Trophoblast cell (in vitro differentiated cells and primary cell): ENCODE data around the gene OSCP1.
"Not testable (repeated sequence)": the region's sequence is repeated elsewhere in the genome, so short reads cannot be mapped to it uniquely, and the experiment has no call there.

ENCODE experiments used
- DNase-seq, 2 donors: peaks; one replicate each; pipeline ENCODE4 v3.0.0-alpha.2; 2016
- H2AFZ ChIP-seq: 2 replicates; pipeline ENCODE4 v1.6.1; 2013; ENCODE audit warnings: low read length, moderate library complexity, mild to moderate bottlenecking; ENCODE audit not compliant: insufficient read depth, poor library complexity
- H2AK5ac ChIP-seq: 2 replicates; pipeline ENCODE4 v1.6.1; 2013; ENCODE audit warnings: mild to moderate bottlenecking, low read length
- H2BK120ac ChIP-seq: 2 replicates; pipeline ENCODE4 v1.6.1; 2013; ENCODE audit warnings: low read length, mild to moderate bottlenecking, moderate library complexity; ENCODE audit not compliant: insufficient read depth, poor library complexity
- H2BK12ac ChIP-seq: 2 replicates; pipeline ENCODE4 v1.6.1; 2013; ENCODE audit warnings: mild to moderate bottlenecking, low read length, moderate library complexity
- H2BK5ac ChIP-seq: 2 replicates; pipeline ENCODE4 v1.6.1; 2013; ENCODE audit warnings: low read length, low read depth, moderate library complexity, mild to moderate bottlenecking; ENCODE audit not compliant: poor library complexity
- H3K14ac ChIP-seq: 2 replicates; pipeline ENCODE4 v1.6.1; 2013; ENCODE audit warnings: mild to moderate bottlenecking, low read length
- H3K18ac ChIP-seq: 2 replicates; pipeline ENCODE4 v1.6.1; 2013; ENCODE audit warnings: mild to moderate bottlenecking, low read length
- H3K23ac ChIP-seq: 2 replicates; pipeline ENCODE4 v1.6.1; 2013; ENCODE audit warnings: low read length
- H3K27ac ChIP-seq: 2 replicates; pipeline ENCODE4 v1.5.1; 2013; ENCODE audit warnings: low read depth, mild to moderate bottlenecking, inconsistent platforms, low read length, moderate library complexity
- H3K27me3 ChIP-seq: 2 replicates; pipeline ENCODE4 v1.6.1; 2013; ENCODE audit warnings: inconsistent platforms, mild to moderate bottlenecking, low read length, moderate library complexity; ENCODE audit not compliant: insufficient read depth
- H3K36me3 ChIP-seq, 2 experiments: 1 replicate in 1 of 2; 2 replicates in 1 of 2; pipeline ENCODE4 v1.6.1; 2013; ENCODE audit warnings: low read length in 2 of 2, mild to moderate bottlenecking in 2 of 2, moderate library complexity in 1 of 2; ENCODE audit not compliant: insufficient read depth in 2 of 2, control insufficient read depth in 1 of 2
- H3K4ac ChIP-seq: 2 replicates; pipeline ENCODE4 v1.6.1; 2013; ENCODE audit warnings: low read depth, mild to moderate bottlenecking, low read length, moderate library complexity
- H3K4me1 ChIP-seq, 2 experiments: 1 replicate in 1 of 2; 2 replicates in 1 of 2; pipeline ENCODE4 v1.6.1; 2013; ENCODE audit warnings: low read length in 2 of 2, mild to moderate bottlenecking in 2 of 2, moderate library complexity in 1 of 2; ENCODE audit not compliant: insufficient read depth in 2 of 2, control insufficient read depth in 1 of 2
- H3K4me2 ChIP-seq: 2 replicates; pipeline ENCODE4 v1.6.1; 2013; ENCODE audit warnings: inconsistent platforms, mild to moderate bottlenecking, low read length, moderate library complexity
- H3K4me3 ChIP-seq: 2 replicates; pipeline ENCODE4 v1.5.1; 2013; ENCODE audit warnings: mild to moderate bottlenecking, low read depth, low read length, inconsistent platforms
- H3K79me1 ChIP-seq: one replicate; pipeline ENCODE4 v1.6.1; 2013; ENCODE audit warnings: low read length
- H3K79me2 ChIP-seq: 2 replicates; pipeline ENCODE4 v1.6.1; 2013; ENCODE audit warnings: low read length, mild to moderate bottlenecking; ENCODE audit not compliant: control insufficient read depth, insufficient read depth, poor library complexity
- H3K9ac ChIP-seq: 2 replicates; pipeline ENCODE4 v1.6.1; 2013; ENCODE audit warnings: mild to moderate bottlenecking, low read length
- H3K9me3 ChIP-seq: 2 replicates; pipeline ENCODE4 v1.6.1; 2013; ENCODE audit warnings: low read depth, mild to moderate bottlenecking, control low read depth, inconsistent platforms, low read length; ENCODE audit not compliant: insufficient read depth
- H4K12ac ChIP-seq: 2 replicates; pipeline ENCODE4 v1.6.1; 2013; ENCODE audit warnings: low read depth, mild to moderate bottlenecking, low read length, moderate library complexity
- H4K8ac ChIP-seq: 2 replicates; pipeline ENCODE4 v1.6.1; 2013; ENCODE audit warnings: low read depth, mild to moderate bottlenecking, low read length, moderate library complexity
- H4K91ac ChIP-seq: one replicate; pipeline ENCODE4 v1.6.1; 2013; ENCODE audit warnings: low read depth, mild to moderate bottlenecking, low read length, moderate library complexity
- WGBS: extraction: QIAGEN DNeasy Blood & Tissue Kit; methylation state at CpG from one replicate; pipeline ENCODE4 v1.1.7; 2013; ENCODE audit warnings: missing lambda C conversion rate; ENCODE audit not compliant: insufficient read length, insufficient coverage; ENCODE audit errors: extremely low coverage; 5-methylcytosine and 5-hydroxymethylcytosine counted together

The OSCP1 gene

GRCh38 chr1:36477615-36478014 is 27.4 kb upstream of the OSCP1 start:
- H3K27me3 ChIP-seq, H4K91ac ChIP-seq, H4K12ac ChIP-seq, H4K8ac ChIP-seq, H3K23ac ChIP-seq, H3K36me3 ChIP-seq, H3K9me3 ChIP-seq, H3K4me2 ChIP-seq, H3K4me3 ChIP-seq, H3K14ac ChIP-seq, H2BK5ac ChIP-seq, H3K9ac ChIP-seq, H3K79me2 ChIP-seq, H3K4ac ChIP-seq, H2AFZ ChIP-seq, H3K27ac ChIP-seq, H2BK120ac ChIP-seq, H3K18ac ChIP-seq, H2AK5ac ChIP-seq, H3K4me1 ChIP-seq, DNase-seq, H2BK12ac ChIP-seq: not testable (repeated sequence)
- no CpG with 5 or more reads among the region's 13 CpGs for WGBS
- H3K79me1 ChIP-seq = peaks cover 11% of the 10 kb centered on the region

DNA sequence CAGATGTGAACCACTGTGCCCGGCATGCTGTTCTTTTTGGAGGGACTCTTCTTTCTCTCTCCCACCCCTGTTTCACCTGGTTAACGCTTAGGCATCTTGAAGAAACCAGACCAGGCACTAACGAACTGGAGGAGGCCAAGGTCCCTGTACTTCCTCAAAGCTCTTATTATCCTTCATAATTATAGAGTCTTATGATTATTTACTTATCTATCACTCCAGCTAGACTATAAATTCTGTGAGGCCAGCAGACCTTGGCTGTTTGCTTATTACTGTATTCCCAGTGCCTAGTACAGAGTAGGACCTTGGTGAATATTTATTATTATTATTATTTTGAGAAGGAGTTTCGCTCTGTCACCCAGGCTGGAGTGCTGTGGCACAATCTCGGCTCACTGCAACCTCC is 26.7 kb upstream of the OSCP1 start:
- Histone ChIP-seq H3K79me1 (peaks cover 4% of the 10 kb centered on the region), H4K8ac (no peak overlapping the region), H3K79me2 (peaks cover 2% of the 10 kb centered on the region), H3K18ac (no peak overlapping the region), H3K23ac (no peak overlapping the region), H3K9me3 (peaks cover 3% of the 10 kb centered on the region), H2AK5ac (no peak overlapping the region), H3K36me3 (peaks cover 0 to 13% of the 10 kb centered on the region in 2 experiments), H2AFZ (no peak overlapping the region), H4K12ac (no peak overlapping the region), H3K27ac (no peak overlapping the region), H3K9ac (no peak overlapping the region), H3K14ac (no peak overlapping the region), H3K27me3 (no peaks in the 10 kb centered on the region), H2BK5ac (no peak overlapping the region), H3K4me2 (no peak overlapping the region), H4K91ac (no peak overlapping the region), H3K4me3 (no peak overlapping the region), H2BK12ac (no peak overlapping the region), H3K4ac (no peak overlapping the region), H3K4me1 (peaks cover 0 to 4% of the 10 kb centered on the region in 2 experiments), H2BK120ac (no peak overlapping the region)
- DNase-seq = no peak
- WGBS = no CpG with 5 or more reads among the region's 5 CpGs

DNA sequence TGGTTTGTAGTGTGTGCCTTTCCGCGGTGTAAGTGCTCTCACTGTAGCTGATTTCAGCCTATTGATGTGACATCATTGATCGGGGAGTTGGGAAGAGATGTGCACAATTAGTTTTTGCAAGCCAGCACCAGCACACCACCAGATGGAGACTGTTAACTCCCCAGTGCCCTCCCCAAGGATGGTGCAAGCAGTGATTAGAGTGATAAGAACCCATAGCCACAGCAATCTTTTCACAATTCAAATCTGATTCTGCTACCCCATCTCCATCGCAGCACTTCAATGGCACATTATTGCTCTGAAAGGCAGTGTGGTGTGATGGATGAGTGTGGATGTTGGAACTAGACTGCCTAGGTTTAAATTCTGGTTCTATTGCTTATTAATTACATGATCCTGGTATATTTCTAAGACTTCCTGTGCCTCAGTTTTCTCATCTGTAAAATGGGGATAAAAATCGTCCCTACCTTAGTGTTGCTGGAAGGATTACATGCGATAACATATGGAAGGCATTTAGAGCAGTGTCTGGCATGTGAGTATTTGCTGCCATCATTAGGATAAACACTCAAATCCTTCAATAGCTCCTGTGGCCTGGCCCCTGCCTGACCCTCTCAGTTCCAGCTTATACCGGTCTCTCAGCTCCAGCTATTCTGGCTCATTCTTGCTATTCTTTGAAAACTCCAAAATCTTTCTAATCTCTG is 25.8 kb upstream of the OSCP1 start:
- no peak overlapping the region for H3K27ac ChIP-seq
- no peak overlapping the region for H4K91ac ChIP-seq

DNA sequence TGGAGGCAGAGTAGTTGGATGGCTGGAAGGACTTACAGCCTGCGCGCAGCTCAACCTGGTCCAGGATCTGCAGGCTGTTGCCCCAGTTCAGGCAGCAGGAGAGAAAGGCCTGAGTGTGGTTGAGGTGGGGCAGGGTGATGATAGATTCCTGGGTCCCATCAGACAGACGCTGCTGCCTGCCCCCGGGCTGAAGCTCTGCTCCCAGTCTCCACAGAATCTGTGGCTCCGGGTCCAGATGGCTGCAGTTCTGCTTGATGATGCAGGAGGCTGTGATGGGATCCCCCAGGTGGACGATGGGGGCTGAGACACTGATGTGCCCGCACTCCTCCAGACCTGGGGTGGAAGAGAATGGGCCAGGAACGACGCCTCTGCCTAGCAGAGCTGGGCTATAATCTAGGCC is 25.1 kb upstream of the OSCP1 start:
- Histone ChIP-seq H3K9ac (no peak overlapping the region), H3K27me3 (no peaks in the 10 kb centered on the region), H3K4ac (no peak overlapping the region), H2BK12ac (no peak overlapping the region), H3K79me1 (peaks cover 2% of the 10 kb centered on the region), H3K79me2 (peaks cover 2% of the 10 kb centered on the region), H3K4me2 (no peak overlapping the region), H3K27ac (no peak overlapping the region), H3K9me3 (peaks cover 1% of the 10 kb centered on the region), H4K91ac (no peak overlapping the region), H3K14ac (no peak overlapping the region), H3K36me3 (peaks cover 0 to 10% of the 10 kb centered on the region in 2 experiments), H2AFZ (no peak overlapping the region), H2BK5ac (no peak overlapping the region), H4K12ac (no peak overlapping the region), H4K8ac (no peak overlapping the region), H2BK120ac (no peak overlapping the region), H2AK5ac (no peak overlapping the region), H3K18ac (no peak overlapping the region), H3K4me3 (no peak overlapping the region), H3K23ac (no peak overlapping the region), H3K4me1 (peaks cover 0 to 4% of the 10 kb centered on the region in 2 experiments)
- WGBS = no CpG with 5 or more reads among the region's 9 CpGs
- no peak for DNase-seq

More for the DNA sequence above, 25.8 kb upstream of the OSCP1 start:
- Histone ChIP-seq H4K12ac (no peak overlapping the region), H2AK5ac (no peak overlapping the region), H3K36me3 (peaks cover 0 to 11% of the 10 kb centered on the region in 2 experiments), H2BK120ac (no peak overlapping the region), H3K79me2 (peaks cover 2% of the 10 kb centered on the region), H3K4me1 (peaks cover 0 to 4% of the 10 kb centered on the region in 2 experiments), H3K4me2 (no peak overlapping the region), H3K79me1 (peaks cover 2% of the 10 kb centered on the region), H4K8ac (no peak overlapping the region), H3K4ac (no peak overlapping the region), H3K18ac (no peak overlapping the region), H3K9me3 (peaks cover 3% of the 10 kb centered on the region), H2BK12ac (no peak overlapping the region), H2AFZ (no peak overlapping the region), H3K27me3 (no peaks in the 10 kb centered on the region), H3K4me3 (no peak overlapping the region), H2BK5ac (no peak overlapping the region), H3K14ac (no peak overlapping the region), H3K9ac (no peak overlapping the region), H3K23ac (no peak overlapping the region)
- no peak for DNase-seq
- WGBS = no CpG with 5 or more reads among the region's 7 CpGs
